ENCODE results near the gene TTLL10.

DNA sequence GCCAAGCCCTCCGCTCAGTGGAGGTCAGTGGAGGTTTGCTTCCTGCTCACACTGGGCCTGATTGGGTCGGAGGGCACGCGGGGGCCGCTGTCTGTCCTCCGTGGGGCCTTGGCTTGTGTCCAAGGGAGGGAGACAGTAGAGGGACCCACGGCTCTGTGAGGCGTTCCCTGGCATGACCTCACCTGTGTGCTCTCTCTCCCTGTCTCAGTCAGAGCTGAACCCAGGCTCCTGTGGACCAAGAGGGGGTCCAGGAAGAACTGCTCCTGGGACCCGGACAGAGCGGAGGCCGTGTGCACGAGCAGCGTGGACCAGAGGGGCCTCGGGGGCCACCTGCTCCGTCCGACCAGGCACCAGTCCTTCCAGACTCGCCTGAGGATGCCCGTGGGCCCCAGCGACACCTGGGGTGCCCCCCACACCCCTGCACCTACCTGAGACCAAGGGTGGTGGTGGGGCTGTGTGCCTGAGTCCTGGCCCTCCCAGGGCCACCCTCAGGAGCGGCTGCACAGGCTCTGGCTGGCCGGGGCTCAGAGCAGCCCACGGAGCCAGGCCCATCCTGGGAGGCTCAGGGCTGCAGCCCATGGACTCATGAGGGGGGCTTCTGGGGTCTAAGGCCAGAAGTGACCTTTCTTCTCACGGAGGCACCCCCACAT is 13.3 kb upstream of the TTLL10 start:
- TF ChIP-seq EZH2 (IDR thresholded peaks at IDR 0.05; ENCODE audit: borderline replicate concordance, insufficient read depth, low read length, poor library complexity, severe bottlenecking) (no peak), EP300 (conservative IDR thresholded peaks at IDR 0.05; ENCODE audit: poor library complexity, severe bottlenecking) (no peak)
